Left renal cortex interstitium (tissue), 4 donors: Measurements from ENCODE around the gene SPATA46. TPM values are rescaled to one million over a fixed set of nuclear protein-coding genes. Genes with fewer than 3 reads are reported as not detected.
"Not testable (repeated sequence)": the region's sequence is repeated elsewhere in the genome, so short reads cannot be mapped to it uniquely, and the experiment has no call there.

Source experiments
- DNase-seq, 4 donors: peaks; one replicate each; pipeline ENCODE4 v3.0.0-alpha.2; 2013; ENCODE audit warnings: low read depth in 4 of 4, low spot score in 2 of 4, missing footprints in 1 of 4
- polyA plus RNA-seq, 4 donors: library from polyadenylated mRNA; unstranded; fragments of 120-200 nt; gene quantifications; one replicate each; pipeline ENCODE4 v1.2.1, GENCODE V29; 2013; ENCODE audit not compliant: insufficient read length in 4 of 4

SPATA46 gene
- polyA plus RNA-seq, result 1 to 10 TPM in 2 of 4 donors, under 1 TPM in 2; 0.37 to 5.3 (median 1.8) TPM

GRCh38 chr1:162376691-162377090, at the start of gene SPATA46:
TSS of gene SPATA46 (minus strand) at chr1:162376854. CDS start at chr1:162376790, 64 bp downstream.
- no peak for DNase-seq

DNA sequence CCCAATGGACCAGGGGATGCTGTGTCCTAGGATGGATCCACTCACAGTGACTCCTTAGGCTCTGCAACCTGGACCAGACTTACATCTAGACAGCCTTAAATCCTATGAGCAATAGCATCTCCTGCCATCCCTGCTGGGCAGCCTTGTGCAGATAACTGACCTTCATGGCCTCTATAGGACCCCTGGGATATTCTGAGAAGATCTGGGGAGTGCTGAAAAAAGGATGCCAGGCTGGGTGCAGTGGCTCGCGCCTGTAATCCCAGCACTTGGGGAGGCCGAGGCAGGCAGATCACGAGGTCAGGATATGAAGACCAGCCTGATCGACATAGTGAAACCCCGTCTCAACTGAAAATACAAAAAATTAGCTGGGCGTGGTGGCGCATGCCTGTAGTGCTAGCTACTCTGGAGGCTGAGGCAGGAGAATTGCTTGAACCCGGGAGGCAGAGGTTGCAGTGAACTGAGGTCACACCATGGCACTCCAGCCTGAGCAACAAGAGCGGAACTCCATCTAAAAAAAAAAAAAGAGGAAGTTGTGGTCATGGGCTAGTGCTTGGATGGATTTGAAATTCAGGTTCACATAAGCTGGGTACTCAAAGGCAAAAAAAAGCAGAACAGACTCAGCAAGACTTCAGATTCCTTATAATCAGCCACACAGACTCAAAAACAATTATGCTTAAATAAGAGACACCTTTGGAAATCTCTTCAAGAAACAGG, 46.2 kb upstream of the SPATA46 start:
- no peak for DNase-seq

DNA sequence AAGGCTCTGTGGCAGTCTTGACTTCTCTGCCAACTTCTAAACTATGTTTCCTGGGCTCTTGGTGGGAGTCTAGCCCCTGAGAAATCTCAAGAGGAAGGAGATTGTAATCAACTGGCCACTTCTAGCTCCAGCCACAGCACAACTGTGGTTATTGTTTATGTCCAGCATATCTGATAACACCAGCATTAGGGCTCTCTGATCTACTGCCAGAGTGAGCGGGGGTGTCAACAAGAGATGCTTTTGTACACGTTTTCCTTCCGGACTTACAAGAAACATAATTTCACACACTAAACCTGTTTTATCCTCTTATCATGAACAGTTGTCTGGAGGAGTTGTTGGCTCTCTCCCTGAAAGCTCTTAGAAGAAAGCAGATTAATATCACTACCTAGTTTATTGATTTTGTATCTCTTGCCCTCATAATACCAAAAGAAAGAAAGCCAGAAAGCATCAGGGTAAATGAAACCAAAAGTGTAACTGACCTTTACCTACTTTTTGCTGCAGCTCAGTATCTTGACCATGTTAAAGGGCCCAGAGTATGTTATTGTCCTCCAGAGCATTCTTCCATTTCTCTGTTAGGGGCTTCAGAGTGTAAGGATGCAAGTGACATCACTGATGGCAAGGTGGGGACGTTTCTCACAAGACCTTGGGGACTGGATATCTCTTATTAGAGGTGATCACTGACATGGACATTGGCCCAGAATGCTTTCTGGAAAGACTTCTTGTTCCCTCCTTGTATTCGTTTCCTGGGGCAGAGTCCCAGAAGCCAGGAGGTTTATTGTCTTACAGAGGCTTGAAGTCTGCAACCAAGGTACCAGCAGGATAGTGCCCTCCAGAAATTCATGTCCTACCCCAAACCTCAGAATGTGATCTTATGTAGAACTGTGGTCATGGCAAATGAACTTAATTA, 44.9 kb upstream of the SPATA46 start:
- no peak for DNase-seq

GRCh38 chr1:162420120-162420519, 43.5 kb upstream of the SPATA46 start:
- no peak for DNase-seq

DNA sequence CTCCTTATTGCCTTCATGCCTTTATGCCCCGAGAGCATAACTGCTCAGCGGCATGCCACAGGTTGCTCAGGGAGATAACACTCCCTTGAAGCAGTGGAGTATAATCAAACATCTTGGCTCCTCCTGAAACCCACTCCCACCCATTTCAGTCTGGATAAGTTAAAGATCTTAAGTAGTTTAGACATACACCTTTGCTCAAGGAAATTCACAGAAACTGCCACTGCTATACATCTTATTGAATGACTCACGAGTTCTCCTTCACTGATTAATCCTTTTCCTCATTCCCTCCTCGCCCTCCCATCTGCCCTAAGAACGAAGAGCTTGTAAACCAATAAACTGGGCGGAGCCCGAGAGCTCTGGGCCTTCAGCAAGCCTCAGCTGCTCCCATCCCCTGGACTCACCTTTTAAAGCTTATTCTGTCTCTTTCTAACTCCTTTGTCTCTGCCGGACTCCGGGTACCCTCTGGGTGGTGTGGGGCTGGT, 42.8 kb upstream of the SPATA46 start:
- DNase-seq, result not testable (repeated sequence)

GRCh38 chr1:162418584-162418983, 41.9 kb upstream of the SPATA46 start:
- DNase-seq, result not testable (repeated sequence)

GRCh38 chr1:162417650-162418049, 41.0 kb upstream of the SPATA46 start:
- no peak for DNase-seq

DNA sequence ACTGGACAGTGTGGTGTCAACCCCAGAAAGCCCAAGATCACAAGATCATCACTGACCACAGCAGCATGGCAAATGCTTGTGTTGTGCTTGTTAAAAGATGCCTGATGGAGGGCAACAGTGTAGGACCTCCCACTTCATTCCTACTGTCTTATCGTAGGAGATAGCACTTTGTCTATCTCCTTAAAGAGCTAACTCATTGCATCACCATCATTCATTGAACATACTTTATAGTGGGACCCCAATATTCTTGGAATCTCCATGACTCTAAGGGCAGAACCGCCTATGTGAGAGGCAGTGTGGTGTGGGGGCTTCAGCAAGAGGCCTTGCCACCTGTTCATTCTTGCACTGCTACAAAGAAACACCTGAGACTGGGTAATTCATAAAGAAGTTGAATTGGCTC, 40.3 kb upstream of the SPATA46 start:
- no peak for DNase-seq

DNA sequence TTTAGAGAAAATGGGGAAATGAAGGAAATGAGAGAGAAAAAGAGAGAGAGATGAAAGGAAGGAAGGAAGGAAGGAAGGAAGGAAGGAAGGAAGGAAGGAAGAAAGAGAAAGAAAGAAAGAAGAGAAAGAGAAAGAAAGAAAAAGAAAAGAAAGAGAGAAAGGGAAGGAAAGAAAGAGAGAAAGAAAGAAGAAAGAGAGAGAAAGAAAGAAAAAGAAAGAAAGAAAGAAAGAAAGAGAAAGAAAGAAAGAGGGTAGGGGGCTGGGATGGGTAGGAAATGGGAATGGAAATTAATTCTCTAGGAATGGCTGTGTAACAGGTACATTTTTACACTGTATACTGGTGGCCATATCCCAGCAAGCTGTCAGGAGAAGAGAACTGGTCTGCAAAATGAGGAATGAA, 39.6 kb upstream of the SPATA46 start:
- no peak for DNase-seq

DNA sequence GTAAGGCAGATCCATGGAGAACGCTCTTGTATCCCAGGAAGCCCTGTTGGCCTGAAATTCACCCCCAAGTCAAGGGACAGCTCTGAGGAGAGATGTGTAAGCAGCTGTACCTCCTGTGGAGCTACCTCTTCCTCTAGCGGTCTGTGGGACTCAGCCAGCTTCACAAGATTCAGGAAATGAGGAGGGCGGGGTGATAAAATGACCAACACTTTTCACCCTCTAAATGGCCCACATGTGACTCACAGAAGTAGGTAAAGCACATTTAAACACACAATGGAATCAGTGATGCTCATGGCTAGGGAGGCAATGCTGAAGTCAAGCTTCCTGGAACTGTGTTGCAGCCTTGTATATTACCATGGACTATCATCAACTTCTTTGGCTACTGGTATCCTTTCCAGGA, 35.3 kb upstream of the SPATA46 start, which contains the start of gene SH2D1B:
TSS of gene SH2D1B (minus strand) at position 135 of the 400 bp plus-strand sequence. CDS start at position 15, 120 bp downstream.
- no peak for DNase-seq

GRCh38 chr1:162407539-162407938, 30.9 kb upstream of the SPATA46 start:
- no peak for DNase-seq

DNA sequence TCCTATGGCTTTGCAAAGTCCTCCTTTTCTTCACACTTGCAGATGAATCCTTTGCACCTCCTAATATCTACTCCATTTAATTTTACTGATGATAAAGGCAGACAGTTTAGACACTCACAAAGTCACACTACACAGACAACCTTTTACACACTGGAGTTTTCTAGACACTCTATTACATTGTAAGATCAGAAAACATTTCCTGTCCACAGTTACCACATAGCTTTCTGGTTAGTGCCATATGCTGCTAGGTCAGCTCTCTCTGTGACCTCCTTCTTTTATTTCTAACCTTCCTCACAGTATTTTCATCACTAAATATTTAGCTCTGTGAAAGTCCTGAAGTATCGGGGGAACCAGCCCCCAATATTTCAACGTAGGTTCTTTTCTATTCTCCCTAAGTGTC, 30.2 kb upstream of the SPATA46 start:
- no peak for DNase-seq

- no peak for DNase-seq
Measured at GRCh38 chr1:162405800-162406199, 29.1 kb upstream of the SPATA46 start.

GRCh38 chr1:162404550-162405160, 28.0 kb upstream of the SPATA46 start:
- DNase-seq, result no peak

- DNase-seq, result no peak
Measured at GRCh38 chr1:162400790-162401355, 24.2 kb upstream of the SPATA46 start.

GRCh38 chr1:162398999-162399580, 22.4 kb upstream of the SPATA46 start:
- no peak for DNase-seq

DNA sequence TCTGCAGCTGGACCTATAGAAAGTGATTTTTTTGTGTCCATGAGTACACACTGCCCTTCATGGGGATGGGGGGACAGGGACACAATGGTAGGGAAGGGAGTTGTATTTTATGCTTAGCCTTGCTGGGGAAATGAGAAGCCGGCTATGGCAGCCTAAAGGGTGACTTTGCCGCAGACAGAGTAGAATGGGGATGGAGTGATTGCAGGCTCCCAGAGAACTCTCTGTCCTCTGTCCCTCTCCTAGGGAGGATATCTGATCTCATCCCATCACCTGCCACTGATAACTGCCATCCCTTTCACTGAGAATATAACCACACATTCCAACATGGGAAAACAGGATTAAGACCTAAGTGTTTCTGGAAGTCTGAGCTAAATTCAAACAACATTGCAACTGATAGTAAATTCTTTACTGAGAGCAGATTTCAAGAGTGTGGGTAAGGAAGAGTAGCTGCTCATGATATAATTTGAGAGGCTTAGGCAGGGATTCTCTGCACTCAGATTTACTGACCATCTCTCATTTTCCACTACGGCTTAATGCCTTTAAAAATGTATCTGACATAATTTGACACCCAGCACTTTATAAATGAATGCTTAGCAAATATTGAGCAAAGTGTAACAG, 21.4 kb upstream of the SPATA46 start:
- no peak for DNase-seq

DNA sequence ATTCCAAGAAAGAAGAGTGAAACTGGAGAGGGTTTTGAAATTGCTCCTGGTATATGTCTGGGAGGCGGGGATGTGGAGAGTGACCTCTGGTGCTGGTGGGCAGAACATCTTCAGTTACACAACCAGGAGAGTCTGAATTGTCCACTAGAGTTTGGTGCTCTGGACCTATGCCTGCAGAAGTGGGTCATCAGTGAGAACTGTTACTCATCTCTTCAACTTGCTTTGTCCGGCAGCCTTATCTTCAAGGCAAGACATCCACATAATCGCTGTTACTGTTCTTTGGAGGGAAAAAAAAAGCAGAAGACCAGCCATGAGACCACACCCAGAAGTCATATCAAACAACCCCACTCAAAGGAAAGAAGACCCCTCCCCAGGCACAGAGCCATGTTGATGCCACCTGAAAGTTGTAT, 20.4 kb upstream of the SPATA46 start:
- DNase-seq, result no peak

DNA sequence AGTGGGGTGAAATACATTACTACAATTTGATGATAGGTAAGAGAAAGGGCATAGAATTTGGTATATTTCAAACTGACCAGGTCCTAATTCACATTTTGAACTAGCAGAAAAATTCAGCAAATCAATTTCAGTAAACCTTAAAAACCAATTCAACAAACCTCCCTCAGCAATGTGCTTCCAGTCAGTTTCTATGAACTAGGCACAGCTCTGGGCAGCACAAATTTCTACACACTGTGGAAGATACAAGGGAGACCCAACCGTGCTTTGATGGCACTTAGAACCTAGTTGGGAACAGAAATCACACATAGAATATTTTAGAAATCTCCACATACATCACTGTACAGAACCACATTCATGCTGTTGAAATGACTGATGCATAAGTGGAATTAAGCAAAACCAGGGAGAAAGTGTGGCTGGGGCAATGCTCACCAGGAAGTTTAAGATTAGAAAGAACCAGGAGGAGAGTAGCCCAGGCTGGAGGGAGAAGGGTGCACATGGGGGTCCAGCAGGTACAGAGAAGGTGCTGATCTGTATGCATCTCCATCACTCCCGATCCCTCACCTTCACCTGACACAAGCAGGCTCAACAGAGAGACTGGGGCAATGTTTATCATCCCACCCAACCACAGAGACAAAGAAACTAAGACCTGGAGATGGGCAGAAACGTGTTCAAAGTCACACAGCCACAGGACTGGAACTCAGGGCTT, 19.7 kb upstream of the SPATA46 start:
- no peak for DNase-seq
